NCI-H748 (cell line): ENCODE results near the gene ZBED1.
"Not testable (repeated sequence)": the region's sequence is repeated elsewhere in the genome, so short reads cannot be mapped to it uniquely, and the experiment has no call there.

Source experiments
- DNase-seq: peaks from one replicate; lab custom pipeline; 2025; ENCODE audit not compliant: unreplicated experiment; lab: John Stamatoyannopoulos, UW

Gene ZBED1

DNA sequence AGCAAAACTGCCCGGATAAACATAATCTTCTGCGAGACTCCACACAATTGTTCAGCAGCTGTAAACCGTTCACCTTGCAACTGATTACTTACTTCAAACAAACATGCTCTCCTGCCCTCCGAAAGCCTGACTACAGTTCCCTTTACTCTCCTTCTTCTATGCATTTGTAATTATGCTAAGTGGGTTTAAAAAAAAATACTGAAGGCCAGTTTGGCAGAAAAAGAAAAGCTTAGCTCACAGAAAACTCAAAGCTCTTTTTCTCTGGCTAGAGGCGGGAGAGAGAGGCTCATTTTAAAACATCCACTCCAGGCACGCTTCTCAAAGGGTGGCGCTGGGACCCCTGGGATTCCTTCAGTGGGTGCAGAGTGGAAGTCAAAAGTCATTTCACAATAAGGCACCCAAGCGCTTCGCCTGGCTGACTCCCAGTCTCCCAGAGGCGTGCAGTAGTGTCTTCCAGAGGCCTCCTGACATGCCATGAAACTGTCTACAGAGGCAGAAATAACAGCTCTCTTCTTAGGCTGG, 1.9 kb downstream of the ZBED1 start:
- no peak for DNase-seq

DNA sequence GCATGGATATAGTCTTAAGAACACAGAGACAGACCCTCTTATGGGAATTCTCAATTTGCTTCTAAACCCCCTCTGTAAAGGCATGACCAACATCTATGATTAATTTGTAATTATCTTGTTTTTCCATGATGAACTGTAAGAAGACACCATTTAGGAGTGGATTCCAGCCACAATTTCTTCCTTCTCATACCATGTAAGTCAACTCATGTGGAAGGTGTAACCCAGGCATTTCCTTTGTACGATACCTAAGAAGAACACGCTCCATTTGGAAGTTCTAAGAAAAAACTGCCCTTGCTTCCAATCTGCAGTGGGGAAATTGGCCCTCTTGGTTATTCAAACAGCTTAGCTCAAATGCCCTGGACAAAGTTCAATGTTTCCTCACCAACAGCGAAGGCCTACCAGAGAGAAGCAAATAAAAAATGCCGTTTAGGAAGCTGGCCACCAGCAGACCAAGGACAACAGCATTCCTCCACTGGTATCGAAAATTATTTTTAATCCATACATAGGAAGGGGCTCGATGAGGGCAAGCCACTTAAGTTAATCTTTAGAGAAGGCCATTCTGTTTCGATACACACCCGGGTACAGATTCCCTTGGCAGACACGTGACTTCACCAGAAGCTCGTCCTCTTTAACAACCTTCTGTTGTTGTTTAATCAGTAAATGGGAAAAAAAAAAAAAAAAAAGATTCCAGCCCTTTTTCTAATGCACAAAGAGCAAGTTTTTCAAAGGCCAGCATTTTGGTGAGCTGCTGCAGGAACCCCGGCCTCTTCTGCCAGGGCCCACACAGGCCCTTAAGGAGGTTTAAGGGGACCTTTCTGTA, 2.6 kb downstream of the ZBED1 start:
- no peak for DNase-seq

DNA sequence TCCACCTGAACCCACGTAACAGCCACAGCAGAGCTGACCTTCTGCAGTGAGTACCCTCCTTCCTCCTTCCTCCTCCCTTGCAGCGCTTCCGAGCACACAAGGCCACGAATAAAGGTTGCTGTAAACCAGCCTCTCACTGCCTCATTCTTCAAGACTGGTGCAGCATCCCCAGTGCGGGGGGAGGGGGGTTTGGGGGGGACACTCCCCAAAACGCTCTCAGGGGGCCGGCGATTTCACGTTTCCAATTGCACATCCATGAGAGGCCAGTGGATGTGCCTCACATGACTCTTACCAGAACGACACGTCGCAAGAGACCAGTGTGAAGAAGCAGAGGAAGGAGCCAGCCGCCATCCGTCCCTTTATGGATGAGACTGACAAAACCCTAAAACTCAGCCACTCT, 5.2 kb downstream of the ZBED1 start:
- DNase-seq, result no peak

DNA sequence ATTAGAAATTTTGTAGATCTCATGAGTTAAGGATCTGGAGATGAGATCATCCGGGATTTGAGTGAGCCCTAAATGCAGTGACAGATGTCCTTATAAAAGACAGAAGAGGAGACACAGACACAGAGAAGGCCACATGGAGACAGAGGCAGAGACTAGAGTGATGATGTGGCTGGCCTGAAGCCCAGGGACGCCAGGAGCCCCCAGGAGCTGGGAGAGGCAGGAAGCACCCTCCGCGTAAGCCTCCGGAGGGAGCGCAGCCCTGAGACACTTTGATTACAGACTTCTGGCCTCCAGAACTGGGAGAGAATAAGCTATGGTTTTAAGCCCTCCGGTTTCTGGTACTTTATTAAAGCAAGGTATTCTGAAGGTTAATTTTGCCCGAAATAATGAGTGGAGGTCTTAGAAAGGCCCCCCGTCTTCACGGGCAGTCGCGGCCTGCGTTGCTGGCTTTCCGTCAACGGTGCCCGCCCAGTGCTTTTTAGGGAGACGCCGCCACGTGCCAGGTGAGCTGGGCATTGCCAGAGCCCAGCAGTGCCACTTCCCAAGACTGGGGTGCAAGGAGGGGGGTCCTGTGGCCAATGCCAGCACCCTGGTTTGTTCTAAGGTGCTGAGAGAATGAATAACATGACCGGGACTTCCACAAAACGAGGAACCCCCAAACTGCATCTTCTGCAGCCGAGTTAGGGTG, 8.1 kb downstream of the ZBED1 start:
- DNase-seq, result no peak

DNA sequence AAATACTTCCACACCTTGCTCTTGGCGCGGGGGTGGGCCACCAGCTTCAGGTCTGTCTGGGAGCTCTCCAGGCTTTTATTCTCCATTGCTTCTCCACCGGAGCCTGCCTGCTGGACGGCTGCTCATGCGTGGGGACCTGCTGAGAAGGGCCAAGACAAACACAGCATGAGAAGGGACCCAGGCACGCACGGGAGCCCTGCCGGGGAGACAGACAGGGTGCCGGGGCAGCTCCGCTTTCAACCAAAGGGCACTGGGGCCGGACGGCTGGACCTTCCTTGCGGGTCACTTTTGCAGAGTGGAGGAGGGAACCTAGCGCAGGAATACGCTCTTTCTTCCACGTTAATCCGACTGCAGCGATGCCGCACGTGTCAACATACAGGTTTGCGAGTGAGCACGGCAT, 10.1 kb downstream of the ZBED1 start:
- no peak for DNase-seq

DNA sequence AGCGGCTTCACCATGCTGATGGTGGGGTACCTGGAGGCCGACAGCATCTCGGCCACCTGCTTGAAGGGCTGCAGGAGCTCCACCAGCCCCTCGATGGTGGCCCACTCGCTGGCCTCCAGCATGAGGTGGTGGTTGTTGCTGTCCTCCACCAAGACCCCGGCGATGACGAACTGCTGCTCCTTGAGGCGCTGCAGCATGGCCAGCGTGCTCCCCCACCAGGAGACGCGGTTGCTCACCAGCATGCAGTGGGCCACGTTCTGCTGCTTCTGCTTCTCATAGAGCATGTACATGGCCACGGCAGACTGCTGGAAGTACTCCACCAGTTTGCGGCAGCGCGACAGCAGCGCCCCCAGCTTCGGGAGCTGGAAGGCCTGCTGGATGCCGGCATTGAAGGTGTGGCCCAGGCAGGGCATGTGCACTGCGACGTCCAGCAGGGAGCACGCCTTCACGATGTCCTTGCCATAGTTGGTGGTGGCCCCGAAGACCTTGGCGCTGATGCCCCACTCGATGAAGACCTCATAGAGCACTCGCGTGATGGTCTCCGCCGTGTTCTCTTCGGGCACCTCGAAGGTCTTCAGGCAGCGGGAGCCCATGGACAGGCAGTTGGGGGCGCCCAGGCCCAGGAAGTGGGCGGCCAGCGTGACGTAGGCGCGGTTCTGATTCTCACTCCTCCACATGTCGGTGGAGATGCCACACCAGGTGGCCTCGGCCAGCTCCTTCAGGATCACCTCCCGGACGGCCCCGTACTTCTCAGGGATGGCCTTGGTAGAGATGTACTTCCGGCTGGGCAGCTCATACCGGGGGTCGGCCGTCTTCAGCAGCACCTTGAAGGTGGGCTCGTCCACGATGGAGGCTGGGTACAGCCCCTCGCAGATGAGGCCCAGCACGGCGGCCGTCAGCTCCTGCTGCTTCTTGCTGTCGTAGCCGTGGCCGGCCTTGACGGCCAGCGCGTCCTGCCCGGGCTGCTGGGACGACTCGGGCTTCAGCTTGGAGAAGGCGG, 11.0 kb downstream of the ZBED1 start:
- no peak for DNase-seq

DNA sequence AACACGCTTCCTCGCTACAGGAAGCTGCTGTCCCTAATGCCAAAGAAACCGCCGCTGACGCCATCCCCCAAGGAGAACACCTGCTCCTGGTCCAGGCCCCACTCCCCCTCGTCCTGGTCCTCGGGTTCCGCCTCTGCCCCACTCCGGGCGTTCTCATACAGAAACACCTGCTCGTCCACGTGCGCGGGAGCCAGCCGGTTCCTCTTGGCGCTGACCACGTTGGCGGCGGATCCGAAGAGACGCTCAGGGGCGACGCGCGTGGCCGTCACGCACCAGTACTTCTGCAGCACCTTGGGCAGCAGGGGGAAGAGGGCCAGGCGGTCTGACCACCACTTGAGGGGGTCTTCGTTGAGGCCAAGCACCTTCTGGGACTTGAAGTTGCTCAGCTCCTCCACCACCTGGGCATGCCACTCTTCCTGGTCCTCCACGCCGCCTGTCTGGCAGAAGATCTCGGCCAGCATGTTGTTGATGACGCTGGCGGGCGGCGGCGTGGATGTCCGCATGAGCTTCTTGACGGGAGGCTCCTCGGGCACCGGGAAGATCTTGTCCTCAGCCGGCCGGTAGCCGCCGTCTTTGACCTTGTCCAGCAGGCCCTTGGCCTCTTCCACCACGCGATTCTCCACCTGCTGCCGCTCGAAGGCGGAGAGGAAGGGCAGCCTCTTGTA, 12.0 kb downstream of the ZBED1 start:
- DNase-seq, result no peak

DNA sequence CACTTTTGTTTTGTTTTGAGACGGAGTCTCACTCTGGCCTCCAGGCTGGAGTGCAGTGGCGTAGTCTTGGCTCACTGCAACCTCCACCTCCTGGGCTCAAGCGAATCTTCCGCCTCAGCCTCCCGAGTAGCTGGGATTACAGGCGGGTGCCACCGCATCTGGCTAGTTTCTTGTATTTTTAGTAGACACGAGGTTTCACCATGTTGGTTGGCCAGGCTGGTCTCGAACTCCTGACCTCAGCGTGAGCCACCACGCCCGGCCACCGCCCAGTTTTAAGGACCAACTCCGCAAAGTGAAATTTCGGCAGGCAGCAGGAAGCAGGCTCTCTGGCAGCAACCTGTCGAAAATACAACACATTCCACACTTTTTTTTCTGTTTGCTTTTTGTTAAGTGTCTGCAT, 13.4 kb downstream of the ZBED1 start:
- no peak for DNase-seq

DNA sequence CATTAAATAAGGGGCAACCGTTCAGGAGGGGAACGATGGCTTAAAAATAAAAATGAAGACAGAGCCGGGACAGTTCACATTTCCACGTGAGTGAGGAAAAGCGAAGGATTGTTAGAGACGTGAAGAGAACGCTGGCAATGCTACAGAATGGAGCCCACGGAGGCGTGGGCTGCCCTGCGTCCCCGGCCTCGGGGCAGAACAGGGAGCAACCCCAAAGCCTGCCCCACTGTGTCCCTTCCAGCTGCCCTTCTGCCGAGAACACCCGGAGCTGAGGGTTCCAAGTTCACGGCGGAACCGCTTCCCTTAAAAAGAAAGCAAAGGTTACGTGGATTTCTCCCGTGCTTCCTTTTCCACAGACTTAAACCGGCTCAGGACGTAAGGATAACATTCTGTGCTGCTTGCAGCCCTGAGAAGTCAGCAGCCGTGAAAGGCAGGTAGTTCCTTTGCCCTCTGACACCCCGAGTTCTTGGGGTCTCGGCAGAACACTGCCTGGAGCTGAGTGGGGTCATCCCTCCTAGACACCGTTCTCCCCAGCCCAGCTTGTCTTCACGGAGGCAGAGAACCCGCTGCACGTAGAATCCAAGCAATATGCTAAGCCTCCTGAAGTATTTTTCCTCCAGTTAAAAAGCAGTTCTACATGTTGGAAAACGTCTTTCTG, 14.2 kb downstream of the ZBED1 start:
- no peak for DNase-seq

DNA sequence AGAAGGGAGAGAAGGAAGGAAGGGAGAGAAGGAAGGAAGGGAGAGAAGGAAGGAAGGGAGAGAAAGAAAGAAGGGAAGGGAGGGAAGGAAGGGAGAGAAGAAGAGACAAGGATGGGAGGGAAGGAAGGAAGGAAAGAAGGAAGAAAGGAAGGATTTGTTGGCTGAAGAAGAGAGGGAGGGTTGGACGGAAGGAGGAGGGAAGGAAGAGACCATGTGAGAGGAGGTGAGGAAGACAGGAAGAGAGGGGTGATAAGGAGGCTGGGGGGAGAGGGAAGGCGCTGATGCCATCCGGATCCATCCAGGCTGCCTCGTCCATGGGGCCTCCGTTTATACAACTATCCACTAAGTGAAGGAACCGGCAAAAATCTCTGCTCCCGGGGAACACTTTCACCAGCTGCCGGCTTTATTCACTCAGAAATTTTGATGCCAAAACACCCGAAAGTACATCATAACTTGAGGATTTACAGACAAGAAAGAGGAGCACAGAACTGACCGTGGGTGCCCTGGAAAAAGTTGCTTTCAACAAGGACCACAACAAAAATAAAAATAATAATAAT, 14.9 kb downstream of the ZBED1 start:
- DNase-seq, result no peak

DNA sequence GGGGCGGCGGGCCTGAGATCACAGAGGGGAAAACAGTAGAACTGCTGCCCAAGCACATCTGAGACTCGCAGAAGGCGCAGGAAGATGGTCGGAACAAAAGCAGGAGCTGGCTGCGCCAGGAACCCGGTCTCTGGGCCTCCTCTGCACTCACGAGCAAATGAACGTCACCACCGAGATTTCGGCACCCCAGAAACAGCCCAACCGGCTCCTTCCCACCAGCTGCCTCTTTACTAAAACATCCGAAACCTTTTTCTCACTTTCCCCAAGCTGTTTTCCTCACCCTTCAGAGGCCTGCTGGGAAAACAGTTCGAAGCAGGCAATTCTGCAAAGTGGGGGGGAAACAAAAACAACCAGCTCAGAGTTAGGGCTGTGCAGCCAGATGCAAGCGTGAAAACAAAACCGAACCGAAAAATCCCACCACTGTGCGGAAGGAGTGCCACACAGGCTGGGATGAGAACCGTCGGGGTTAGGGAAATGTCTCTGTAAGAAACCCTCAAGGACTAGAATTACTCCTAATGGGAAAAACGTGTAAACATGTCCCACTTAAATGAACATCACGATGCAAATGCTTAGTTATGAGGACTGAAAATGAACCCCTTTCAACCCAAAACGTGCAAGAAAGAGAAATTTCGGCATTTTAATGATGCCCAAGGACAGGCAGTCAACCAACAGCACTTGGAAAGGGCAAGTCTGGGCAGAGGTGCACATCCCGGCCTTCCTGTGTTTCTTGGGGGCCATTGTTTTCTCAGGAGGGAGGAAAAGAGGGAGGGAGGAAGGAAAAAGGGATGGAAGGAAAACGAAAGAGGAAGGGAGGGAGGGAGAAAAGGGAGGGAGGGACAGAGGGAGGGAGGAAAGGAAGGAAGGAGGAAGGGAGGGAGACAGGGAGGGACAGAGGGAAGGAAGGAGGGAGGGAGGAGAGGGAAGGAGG, 15.8 kb downstream of the ZBED1 start:
- no peak for DNase-seq

DNA sequence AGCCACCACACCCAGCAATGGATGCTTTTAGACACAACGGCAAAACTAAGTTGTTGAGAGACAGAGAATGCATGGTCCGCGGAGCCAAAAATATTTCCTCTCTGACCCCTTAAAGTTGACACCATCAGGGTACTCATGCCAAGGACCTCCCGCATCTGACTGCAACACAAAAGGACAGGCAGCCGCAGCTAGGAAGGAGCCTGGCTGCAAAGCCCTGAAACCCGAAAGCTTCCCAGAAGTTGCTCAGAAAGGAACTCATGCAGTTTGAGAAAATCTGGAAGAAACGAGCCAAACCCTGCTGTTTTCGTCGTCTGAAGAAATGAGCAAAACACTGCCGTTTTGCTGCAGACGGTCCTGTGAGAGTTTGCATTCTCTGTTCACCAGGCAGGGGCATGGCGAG, 16.5 kb downstream of the ZBED1 start:
- no peak for DNase-seq

DNA sequence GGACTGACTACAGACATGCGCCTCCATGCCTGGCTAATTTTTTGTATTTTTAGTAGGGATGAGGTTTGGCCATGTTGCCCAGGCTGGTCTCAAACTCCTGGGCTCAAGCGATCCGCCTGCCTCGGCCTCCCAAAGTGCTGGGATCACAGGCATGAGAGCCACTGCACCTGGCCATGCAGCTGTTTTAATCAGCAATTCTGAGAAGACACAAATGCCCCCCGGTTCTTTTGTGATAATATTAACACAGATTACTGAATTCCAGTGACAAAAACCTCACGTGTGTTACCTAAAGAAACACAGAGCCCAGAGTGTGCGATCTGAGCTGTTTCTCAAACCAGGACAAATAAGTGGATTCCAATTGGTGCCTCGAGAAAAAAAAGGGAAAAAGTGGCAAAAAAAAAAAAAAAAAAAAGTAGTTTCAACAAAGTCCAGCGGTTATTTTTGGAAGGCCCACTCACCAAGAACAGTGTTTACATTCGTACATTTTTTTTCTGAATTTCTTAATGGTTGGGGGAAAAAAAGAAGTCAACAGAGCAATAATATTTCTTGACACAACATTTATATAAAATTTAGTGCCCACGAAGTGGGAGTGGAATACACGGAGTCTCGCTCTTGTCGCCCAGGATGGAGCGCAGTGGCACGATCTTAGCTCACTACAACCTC, 17.2 kb downstream of the ZBED1 start:
- no peak for DNase-seq

DNA sequence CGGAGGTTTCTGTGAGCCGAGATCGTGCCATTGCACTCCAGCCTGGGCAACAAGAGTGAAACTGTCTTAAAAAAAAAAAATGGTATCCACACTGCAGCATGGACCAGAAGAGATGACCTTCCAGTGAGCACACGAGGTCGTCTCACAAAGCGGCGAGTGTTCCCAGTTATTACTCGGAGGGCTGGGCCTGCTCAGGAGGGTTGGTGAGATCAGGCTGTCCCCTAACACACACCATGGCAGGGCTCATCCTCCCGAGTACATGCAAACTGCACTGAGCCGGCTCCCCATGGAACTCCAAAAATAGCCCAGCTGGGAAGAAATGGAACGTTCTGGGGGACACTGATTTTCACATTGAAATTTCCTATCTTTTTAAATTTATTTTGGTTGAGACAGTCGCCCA, 19.2 kb downstream of the ZBED1 start:
- not testable (repeated sequence) for DNase-seq

DNA sequence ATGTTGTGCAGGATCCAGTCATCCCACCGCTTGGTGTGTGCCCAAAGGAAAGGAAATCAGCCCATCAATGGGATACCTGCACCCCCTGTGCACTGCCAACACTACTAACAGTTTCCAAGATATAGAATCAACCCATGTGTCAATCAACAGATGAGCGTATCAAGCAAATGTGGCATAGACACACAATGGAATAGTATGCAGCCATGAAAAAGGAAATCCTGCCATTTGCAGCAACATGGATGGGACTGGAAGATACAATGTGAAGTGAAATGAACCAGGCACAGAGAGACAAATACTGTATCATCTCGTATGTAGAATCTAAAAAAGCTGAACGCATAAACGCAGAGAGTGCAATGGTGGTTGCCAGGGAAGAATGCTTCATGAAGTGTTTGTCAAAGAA, 20.8 kb downstream of the ZBED1 start:
- not testable (repeated sequence) for DNase-seq

DNA sequence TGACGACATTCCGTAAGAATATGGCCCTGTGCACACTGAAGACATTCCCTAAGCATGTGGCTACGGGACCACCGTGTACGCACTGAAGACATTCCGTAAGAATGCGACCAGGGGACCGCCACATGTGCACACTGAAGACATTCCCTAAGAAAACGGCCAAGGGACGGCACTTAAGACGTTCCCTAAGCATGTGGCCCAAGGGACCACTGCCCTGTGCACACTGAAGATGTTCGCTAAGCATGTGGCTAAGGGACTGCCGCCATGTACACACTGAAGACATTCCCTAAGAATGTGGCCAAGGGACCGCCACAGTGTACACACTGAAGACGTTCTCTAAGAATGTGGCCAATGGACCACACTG, 21.4 kb downstream of the ZBED1 start:
- DNase-seq, result no peak

DNA sequence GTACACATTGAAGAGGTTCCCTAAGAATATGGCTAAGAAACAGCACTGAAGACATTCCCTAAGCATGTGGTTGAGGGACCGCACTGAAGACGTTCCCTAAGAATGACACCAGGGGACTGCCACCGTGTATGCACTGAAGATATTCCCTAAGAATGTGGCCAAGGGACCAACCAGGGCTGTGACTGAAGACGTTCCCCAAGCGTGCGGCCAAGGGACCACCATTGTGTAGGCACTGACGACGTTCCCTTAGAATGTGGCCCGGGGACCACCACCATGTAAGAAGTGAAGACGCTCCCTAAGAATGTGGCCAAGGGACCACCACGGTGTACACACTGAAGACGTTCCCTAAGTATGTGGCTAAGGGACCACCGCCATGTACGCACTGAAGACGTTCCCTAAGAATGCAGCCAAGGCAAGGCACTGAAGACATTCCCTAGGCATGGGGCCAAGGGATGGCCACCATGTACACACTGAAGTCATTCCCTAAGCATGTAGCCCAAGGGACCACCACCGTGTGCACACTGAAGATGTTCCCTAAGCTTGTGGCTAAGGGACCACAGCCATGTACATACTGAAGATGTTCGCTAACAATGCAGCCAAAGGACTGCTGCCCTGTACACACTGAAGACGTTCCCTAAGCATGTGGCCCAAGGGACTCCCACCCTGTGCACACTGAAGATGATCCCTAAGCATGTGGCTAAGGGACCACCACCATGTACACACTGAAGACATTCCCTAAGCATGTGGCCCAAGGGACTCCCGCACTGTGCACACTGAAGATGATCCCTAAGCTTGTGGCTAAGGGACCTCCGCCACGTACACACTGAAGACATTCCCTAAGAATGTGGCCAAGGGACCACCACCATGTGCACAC, 22.0 kb downstream of the ZBED1 start:
- no peak for DNase-seq
